ENCODE measurements around the gene AFAP1L1. TPM values are rescaled to one million over a fixed set of nuclear protein-coding genes. Genes with fewer than 3 reads are reported as not detected.

The AFAP1L1 gene
- total RNA-seq, 1 donor from 2014 or later = 32.7 TPM

GRCh38 chr5:149357370-149358293 is 86.0 kb downstream of the AFAP1L1 start, which contains the start of gene PCYOX1L:
Gene PCYOX1L (plus strand): TSS chr5:149358046. CDS start chr5:149358069, 23 bp downstream.
- ATAC-seq (peak; percentile 100), DNase-seq (peak; percentile 99)
- H3K27ac ChIP-seq = peak within 1 kb of the TSS; percentile 64
- peak within 1 kb of the TSS; percentile 77 for H3K4me3 ChIP-seq
- no peaks in the 10 kb centered on the region for H3K9me3 ChIP-seq
- no peak for TF ChIP-seq CTCF (IDR thresholded peaks at IDR 0.05)
- peaks cover 29% of the 10 kb centered on the region for H3K36me3 ChIP-seq
- intact Hi-C loops (cut with DNase I) = no loop called here
- peaks cover 4% of the 10 kb centered on the region for H3K4me1 ChIP-seq
- no peaks in the 10 kb centered on the region for H3K27me3 ChIP-seq

DNA sequence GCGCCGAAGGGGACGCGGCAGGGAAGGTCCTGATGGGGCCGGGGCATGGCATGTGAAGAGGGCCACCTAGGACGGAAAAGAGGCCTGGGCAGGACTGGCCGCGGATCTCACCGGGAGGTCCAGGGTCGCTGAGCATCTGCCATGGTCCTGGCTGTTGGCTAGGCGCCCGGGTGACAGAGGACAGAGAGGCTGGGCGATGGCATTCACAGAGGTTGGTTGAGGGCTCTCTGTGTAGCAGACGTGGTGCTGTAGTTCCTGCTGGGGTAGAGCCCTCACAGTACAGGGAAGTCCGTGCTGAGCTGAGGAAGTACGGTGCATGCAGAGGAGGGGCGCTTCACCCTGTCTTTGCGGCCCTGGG is 86.6 kb downstream of the AFAP1L1 start:
- intact Hi-C loops (cut with DNase I) = no loop called here
- peak; percentile 70 for DNase-seq
- H3K27ac ChIP-seq = peak overlapping the region; percentile 64
- no peaks in the 10 kb centered on the region for H3K27me3 ChIP-seq
- peak overlapping the region; percentile 77 for H3K4me3 ChIP-seq
- H3K36me3 ChIP-seq = peaks cover 23% of the 10 kb centered on the region
- H3K9me3 ChIP-seq = no peaks in the 10 kb centered on the region
- TF ChIP-seq CTCF (IDR thresholded peaks at IDR 0.05) = no peak
- peaks cover 4% of the 10 kb centered on the region for H3K4me1 ChIP-seq
- peak; percentile 61 for ATAC-seq

GRCh38 chr5:149358868-149359495 is 87.3 kb downstream of the AFAP1L1 start:
- H3K9me3 ChIP-seq = no peaks in the 10 kb centered on the region
- H3K27ac ChIP-seq = no peak overlapping the region
- H3K4me3 ChIP-seq = peak overlapping the region; percentile 77
- ATAC-seq = no peak
- H3K27me3 ChIP-seq = no peaks in the 10 kb centered on the region
- TF ChIP-seq CTCF (IDR thresholded peaks at IDR 0.05) = no peak
- intact Hi-C loops (cut with DNase I) = no loop called here
- DNase-seq = no peak
- peaks cover 16% of the 10 kb centered on the region for H3K36me3 ChIP-seq
- H3K4me1 ChIP-seq = peaks cover 4% of the 10 kb centered on the region

DNA sequence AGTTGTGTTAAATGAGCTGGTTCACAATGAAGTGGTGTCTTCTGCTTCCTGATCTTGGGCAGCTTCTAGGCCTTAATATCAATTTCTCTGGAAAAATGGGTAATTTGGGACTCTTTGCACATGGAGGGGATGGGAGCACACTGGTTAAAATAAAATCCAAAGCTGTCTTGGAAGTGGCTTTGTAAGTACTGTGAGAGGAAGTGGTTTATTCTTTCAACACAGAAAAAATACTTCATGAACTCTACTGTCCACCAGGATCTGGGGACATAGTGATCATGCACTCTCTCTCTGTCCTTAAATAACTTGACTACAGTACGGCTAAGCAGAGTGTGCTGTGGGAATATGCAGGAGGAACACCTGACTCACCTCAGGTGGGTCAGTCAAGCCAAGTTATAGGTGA is 88.6 kb downstream of the AFAP1L1 start:
- Histone ChIP-seq H3K36me3 (peaks cover 3% of the 10 kb centered on the region), H3K27me3 (no peaks in the 10 kb centered on the region), H3K4me3 (no peak overlapping the region), H3K27ac (no peak overlapping the region), H3K4me1 (peaks cover 4% of the 10 kb centered on the region), H3K9me3 (no peaks in the 10 kb centered on the region)
- intact Hi-C loops (cut with DNase I) = no loop called here
- no peak for TF ChIP-seq CTCF (IDR thresholded peaks at IDR 0.05)
- DNase-seq (no peak), ATAC-seq (no peak)

DNA sequence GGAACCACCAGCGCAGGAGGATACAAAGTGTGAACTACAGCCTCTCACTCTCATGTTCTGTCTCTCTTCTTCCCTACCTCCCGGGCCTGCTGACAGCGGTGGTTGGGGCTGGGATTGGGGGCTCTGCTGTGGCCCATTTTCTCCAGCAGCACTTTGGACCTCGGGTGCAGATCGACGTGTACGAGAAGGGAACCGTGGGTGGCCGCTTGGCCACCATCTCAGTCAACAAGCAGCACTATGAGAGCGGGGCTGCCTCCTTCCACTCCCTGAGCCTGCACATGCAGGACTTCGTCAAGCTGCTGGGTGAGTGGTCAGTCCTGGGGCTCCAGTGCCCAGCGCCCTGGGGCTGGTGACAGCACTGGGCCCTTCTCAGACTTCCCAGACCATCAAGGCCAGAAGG is 90.9 kb downstream of the AFAP1L1 start:
- Histone ChIP-seq H3K27me3 (no peaks in the 10 kb centered on the region), H3K36me3 (no peaks in the 10 kb centered on the region), H3K27ac (no peak overlapping the region), H3K9me3 (no peaks in the 10 kb centered on the region), H3K4me1 (peaks cover 4% of the 10 kb centered on the region), H3K4me3 (no peak overlapping the region)
- ATAC-seq (no peak), DNase-seq (no peak)
- intact Hi-C loops (cut with DNase I) = no loop called here
- TF ChIP-seq CTCF (IDR thresholded peaks at IDR 0.05) = no peak

Data from upper lobe of right lung (tissue), 1 donor.